Nephron progenitor cell (in vitro differentiated cells): ENCODE data around the gene LHX1.
A peak's percentile ranks its signal among the peaks of the same experiment; 100 is the strongest.

ENCODE experiments used
- DNase-seq: peaks from one replicate; pipeline ENCODE4 v3.0.0; 2021
- H3K27ac Mint-ChIP-seq: 2 replicates; pipeline ENCODE4 v1.8.0; 2021; ENCODE audit warnings: mild to moderate bottlenecking, moderate library complexity, mixed read lengths
- H3K27me3 Mint-ChIP-seq: 2 replicates; pipeline ENCODE4 v1.8.0; 2021; ENCODE audit warnings: mild to moderate bottlenecking, low read depth, mixed read lengths; ENCODE audit not compliant: poor library complexity
- H3K36me3 Mint-ChIP-seq: 2 replicates; pipeline ENCODE4 v1.8.0; 2021; ENCODE audit warnings: low read depth, mixed read lengths
- H3K4me1 Mint-ChIP-seq: 2 replicates; pipeline ENCODE4 v1.8.0; 2021; ENCODE audit warnings: mixed read lengths
- H3K4me3 Mint-ChIP-seq: 2 replicates; pipeline ENCODE4 v1.8.0; 2021; ENCODE audit warnings: mild to moderate bottlenecking, moderate library complexity, mixed read lengths
- H3K9me3 Mint-ChIP-seq: 2 replicates; pipeline ENCODE4 v1.8.0; 2021; ENCODE audit warnings: mild to moderate bottlenecking, moderate library complexity, mixed read lengths
- TF ChIP-seq, protein P1 (sequence below): fragments of 200-600 bp; sonication (generic); IDR thresholded peaks from 2 replicates; pipeline ENCODE4 v1.5.0; 2021; ENCODE audit warnings: antibody characterized with exemption

The LHX1 gene

DNA sequence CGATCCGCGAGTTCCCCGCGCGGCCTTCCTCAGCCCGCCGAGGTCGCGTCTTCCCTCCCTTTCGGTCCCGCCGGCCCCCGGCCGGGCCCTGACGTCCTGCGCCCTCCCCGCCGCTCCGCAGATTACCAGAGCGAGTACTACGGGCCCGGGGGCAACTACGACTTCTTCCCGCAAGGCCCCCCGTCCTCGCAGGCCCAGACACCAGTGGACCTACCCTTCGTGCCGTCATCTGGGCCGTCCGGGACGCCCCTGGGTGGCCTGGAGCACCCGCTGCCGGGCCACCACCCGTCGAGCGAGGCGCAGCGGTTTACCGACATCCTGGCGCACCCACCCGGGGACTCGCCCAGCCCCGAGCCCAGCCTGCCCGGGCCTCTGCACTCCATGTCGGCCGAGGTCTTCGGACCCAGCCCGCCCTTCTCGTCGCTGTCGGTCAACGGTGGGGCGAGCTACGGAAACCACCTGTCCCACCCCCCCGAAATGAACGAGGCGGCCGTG lies 5.4 kb downstream of the LHX1 start:
- no peak overlapping the region for H3K4me3 Mint-ChIP-seq

DNA sequence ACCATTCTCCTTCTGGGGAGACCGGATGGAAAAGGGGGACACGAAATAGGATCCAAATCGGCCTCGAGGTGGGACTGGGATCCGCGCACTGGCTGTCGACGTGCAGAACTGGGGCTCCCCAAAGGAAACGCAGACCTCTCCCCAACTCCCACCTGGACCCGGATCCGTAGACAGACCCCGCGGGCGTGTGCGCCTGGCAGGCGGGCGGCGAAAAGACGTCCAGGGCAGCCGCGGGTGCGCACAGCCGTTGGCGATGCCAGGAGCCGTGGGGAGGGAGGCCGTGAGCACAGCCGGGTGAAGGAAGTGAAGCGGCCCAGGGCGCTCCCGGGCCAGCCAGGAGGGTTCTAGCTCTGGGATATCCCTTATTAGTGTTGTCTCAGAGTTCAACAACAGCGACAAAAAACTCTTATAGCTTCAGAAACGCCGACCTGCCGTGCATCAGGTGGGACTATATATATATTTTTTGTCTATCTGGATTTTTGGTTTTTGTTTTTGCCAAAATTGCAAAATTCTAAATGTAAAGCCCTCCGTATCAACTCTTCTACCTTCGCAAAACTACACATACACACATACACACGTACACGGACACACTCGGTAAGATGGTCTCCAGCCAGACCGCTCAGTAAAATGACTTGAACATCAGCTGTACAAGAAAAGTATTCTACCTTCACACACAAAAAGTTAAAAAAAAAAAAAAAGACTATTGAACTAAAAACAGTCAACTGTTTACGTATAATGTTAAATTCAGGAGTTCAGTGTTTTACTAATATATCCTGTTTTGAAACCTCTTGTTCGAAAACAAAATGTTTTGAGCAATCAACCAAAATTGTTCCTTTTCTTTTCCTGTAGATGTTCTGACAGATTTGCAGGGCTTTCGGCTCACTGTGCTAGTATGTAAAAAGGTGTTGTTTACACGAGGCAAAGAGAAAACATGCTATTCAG lies 6.2 kb downstream of the LHX1 start:
- DNase-seq: peak; percentile 42
- Mint-ChIP-seq H3K27me3 (peaks cover 100% of the 10 kb centered on the region), H3K9me3 (no peaks in the 10 kb centered on the region), H3K36me3 (peaks cover 6% of the 10 kb centered on the region), H3K4me3 (peak overlapping the region; percentile 33), H3K27ac (no peak overlapping the region), H3K4me1 (peaks cover 40% of the 10 kb centered on the region)
- TF ChIP-seq, protein P1, sequence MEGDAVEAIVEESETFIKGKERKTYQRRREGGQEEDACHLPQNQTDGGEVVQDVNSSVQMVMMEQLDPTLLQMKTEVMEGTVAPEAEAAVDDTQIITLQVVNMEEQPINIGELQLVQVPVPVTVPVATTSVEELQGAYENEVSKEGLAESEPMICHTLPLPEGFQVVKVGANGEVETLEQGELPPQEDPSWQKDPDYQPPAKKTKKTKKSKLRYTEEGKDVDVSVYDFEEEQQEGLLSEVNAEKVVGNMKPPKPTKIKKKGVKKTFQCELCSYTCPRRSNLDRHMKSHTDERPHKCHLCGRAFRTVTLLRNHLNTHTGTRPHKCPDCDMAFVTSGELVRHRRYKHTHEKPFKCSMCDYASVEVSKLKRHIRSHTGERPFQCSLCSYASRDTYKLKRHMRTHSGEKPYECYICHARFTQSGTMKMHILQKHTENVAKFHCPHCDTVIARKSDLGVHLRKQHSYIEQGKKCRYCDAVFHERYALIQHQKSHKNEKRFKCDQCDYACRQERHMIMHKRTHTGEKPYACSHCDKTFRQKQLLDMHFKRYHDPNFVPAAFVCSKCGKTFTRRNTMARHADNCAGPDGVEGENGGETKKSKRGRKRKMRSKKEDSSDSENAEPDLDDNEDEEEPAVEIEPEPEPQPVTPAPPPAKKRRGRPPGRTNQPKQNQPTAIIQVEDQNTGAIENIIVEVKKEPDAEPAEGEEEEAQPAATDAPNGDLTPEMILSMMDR: no peak

More for the DNA sequence above, 5.4 kb downstream of the LHX1 start:
- H3K27ac Mint-ChIP-seq: no peak overlapping the region
- peaks cover 41% of the 10 kb centered on the region for H3K4me1 Mint-ChIP-seq
- TF ChIP-seq, protein P1: no peak
- H3K9me3 Mint-ChIP-seq: no peaks in the 10 kb centered on the region
- peaks cover 6% of the 10 kb centered on the region for H3K36me3 Mint-ChIP-seq
- no peak for DNase-seq
- H3K27me3 Mint-ChIP-seq: peaks cover 100% of the 10 kb centered on the region

DNA sequence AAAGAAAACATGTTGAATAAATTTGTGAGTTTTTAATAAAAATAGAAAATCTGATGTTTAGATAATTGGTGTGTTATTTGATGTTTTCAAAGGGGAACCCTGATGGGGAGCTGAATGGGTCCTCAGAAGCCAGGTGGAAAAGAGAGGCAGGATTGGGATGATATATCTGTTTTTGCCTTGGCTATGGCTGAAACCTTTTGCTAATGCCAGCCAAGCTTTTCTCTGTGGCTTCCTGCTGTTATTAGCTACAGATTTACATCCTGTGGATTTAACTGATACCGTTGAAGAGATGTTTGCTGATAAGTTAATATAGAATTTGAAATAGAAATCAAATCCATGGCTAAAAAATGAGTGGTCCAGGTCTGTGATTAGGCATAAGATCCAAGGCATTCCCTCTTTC lies 7.3 kb downstream of the LHX1 start:
- Mint-ChIP-seq H3K27me3 (peaks cover 92% of the 10 kb centered on the region), H3K4me3 (no peak overlapping the region), H3K36me3 (peaks cover 7% of the 10 kb centered on the region), H3K4me1 (peaks cover 41% of the 10 kb centered on the region), H3K9me3 (no peaks in the 10 kb centered on the region), H3K27ac (no peak overlapping the region)
- no peak for DNase-seq
- TF ChIP-seq, protein P1: no peak

DNA sequence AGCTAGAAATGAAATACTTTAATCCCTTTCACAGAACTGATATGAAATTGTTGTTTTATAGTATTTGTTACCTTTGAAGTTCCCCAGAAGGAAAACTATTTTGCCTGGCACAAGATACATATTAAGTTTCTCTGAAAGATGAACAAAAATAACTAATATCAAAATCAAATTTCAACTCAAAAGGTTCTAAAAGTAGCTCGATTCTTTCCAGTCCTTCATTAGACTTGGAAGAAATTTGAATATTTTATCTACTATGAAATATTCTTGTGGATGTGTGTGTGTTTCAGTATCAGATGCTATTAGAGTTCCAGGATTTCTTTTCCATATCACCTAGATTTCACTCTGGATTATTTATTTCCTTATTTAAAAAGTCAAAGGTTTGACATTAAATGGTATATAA lies 7.9 kb downstream of the LHX1 start:
- Mint-ChIP-seq H3K4me3 (no peak overlapping the region), H3K4me1 (peaks cover 41% of the 10 kb centered on the region), H3K27me3 (peaks cover 86% of the 10 kb centered on the region), H3K9me3 (no peaks in the 10 kb centered on the region), H3K36me3 (peaks cover 13% of the 10 kb centered on the region), H3K27ac (no peak overlapping the region)
- DNase-seq: no peak
- TF ChIP-seq, protein P1: no peak

DNA sequence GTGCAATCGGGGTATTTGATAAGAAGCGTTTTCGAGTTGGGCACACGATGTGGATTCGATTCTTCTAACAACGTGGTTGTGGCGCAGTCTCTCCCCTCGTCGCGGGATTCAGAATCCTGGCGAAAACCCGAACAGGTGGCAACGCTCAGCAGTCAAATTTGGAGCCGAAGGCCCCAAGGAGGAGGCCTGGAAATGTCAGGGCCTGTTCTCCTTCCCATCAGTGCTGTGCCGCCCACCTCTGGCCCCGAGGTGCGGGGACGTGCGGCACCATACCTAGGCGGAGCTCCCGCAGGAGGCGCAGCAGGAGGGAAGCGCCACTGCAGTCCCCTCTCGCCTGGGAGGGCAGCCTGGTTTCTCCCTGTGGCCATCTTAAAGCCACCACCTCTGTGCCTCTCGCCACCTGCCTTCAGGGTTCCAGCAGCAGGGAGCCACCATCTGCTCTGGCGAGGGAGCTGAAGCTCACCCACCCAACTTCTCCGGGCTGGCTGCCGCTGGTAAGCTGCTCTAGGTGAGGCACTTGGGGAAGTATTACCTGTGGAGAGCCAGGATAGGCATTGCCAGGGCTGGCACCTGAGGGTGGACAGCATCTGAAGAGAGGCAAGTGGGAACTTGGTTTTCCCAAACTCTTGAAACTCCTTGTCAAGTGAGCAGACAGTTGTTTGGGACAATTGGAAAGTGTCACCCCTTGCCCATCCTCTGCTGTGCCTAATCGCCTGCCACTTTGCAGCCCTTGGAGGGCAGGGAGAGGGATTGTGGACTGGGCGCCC lies 8.9 kb downstream of the LHX1 start:
- Mint-ChIP-seq H3K4me1 (peaks cover 42% of the 10 kb centered on the region), H3K36me3 (peaks cover 23% of the 10 kb centered on the region), H3K27me3 (peaks cover 76% of the 10 kb centered on the region), H3K4me3 (no peak overlapping the region), H3K27ac (no peak overlapping the region), H3K9me3 (no peaks in the 10 kb centered on the region)
- no peak for DNase-seq
- TF ChIP-seq, protein P1: no peak
